Heart right ventricle (tissue), 16 donors: ENCODE results near the gene TMEM234. TPM values are rescaled to one million over a fixed set of nuclear protein-coding genes. Genes with fewer than 3 reads are reported as not detected.

Experiments used
- ATAC-seq, 8 donors: fragments of 200-7000 bp; cut with Tn5 transposase; one replicate each; pipeline ENCODE4 v1.9.1; 2020; ENCODE audit warnings: mild to moderate bottlenecking in 8 of 8, moderate library complexity in 8 of 8, moderate number of reproducible peaks in 1 of 8
- DNase-seq, 2 donors: peaks; one replicate each; pipeline ENCODE4 v3.0.0-alpha.2; 2020
- H3K27ac ChIP-seq, 10 donors: fragments of 200-600 bp; sonication (generic) in 2 of 10; one replicate each; pipeline versions ENCODE4 v1.5.0 to v1.8.0; 2020 to 2022; ENCODE audit warnings: mild to moderate bottlenecking in 3 of 10
- H3K27me3 ChIP-seq, 7 donors: fragments of 200-600 bp; one replicate each; pipeline ENCODE4 v1.8.0; 2021 to 2022; ENCODE audit warnings: mild to moderate bottlenecking in 2 of 7
- H3K36me3 ChIP-seq, 9 donors: fragments of 200-600 bp; sonication (generic) in 1 of 9; one replicate each; pipeline versions ENCODE4 v1.5.0 to v1.8.0; 2020 to 2022; ENCODE audit warnings: mild to moderate bottlenecking in 2 of 9
- H3K4me1 ChIP-seq, 9 donors: fragments of 200-600 bp; sonication (generic) in 1 of 9; one replicate each; pipeline versions ENCODE4 v1.5.0 to v1.8.0; 2020 to 2022; ENCODE audit warnings: mild to moderate bottlenecking in 4 of 9
- H3K4me3 ChIP-seq, 10 donors: fragments of 200-600 bp; sonication (generic) in 2 of 10; one replicate each; pipeline versions ENCODE4 v1.5.0 to v1.8.0; 2020 to 2022; ENCODE audit warnings: mild to moderate bottlenecking in 7 of 10, moderate library complexity in 2 of 10
- H3K9me3 ChIP-seq, 11 donors: fragments of 200-600 bp in 10 of 11; sonication (generic) in 2 of 11; one replicate each; pipeline versions ENCODE4 v1.5.0 to v1.8.0; 2013 to 2022; ENCODE audit warnings: mild to moderate bottlenecking in 2 of 11, control low read depth in 1 of 11, moderate library complexity in 1 of 11
- CTCF ChIP-seq, 9 donors: fragments of 200-600 bp; sonication (generic) in 2 of 9; IDR thresholded peaks; one replicate each; pipeline versions ENCODE4 v1.5.0 to v1.8.0; 2021 to 2022; ENCODE audit warnings: antibody characterized with exemption in 9 of 9, mild to moderate bottlenecking in 5 of 9, moderate library complexity in 1 of 9
- WGBS, 2 donors: extraction: QIAGEN DNeasy Blood & Tissue Kit; methylation state at CpG; one replicate each; pipeline ENCODE4 v1.1.7; 2013; ENCODE audit warnings: inconsistent platforms in 1 of 2; 5-methylcytosine and 5-hydroxymethylcytosine counted together
- intact Hi-C, 10 donors: fragments of 100-400 bp; cut with DNase I; formaldehyde crosslinking; loops; one replicate each; pipeline versions ENCODE4 v1.11.1 to v1.14.2; 2022
- polyA plus RNA-seq, 2 donors: library from polyadenylated mRNA; stranded (reverse); fragments of 200-250 nt; gene quantifications; one replicate each; pipeline ENCODE4 v1.2.3, GENCODE V29; 2013
- total RNA-seq, 10 donors: library from RNA; stranded (reverse); fragmentation: NEBNext Ultra II Directional in 3 of 10; extraction: Animal tissue kit (Norgen Biotek cat#: 25700) in 3 of 10; gene quantifications; one replicate each; pipeline versions ENCODE4 v1.2.1 to v1.2.4, GENCODE V29; 2021 to 2023
- donor health status: Arrhythmogenic right ventricular cardiomyopathy.
- donor health status: ischemic (EF 13 %, LVEDD 7.1; RV severe dilation, severe dysfunction).
- donor health status: healthy with polysubstance abuse.
- donor health status: DM: no; HTN: yes; CAD: no.
- donor health status: DM: no; HTN: no; CAD: no.
- donor health status: ischemic (EF 25% LVEDD 6.9; RV normal size, moderate dysfunction).
- donor health status: ischemic (EF 25% LVEDD 5.7; RV mildly dilated, moderate dysfunction).
- donor health status: healthy.
- donor health status: DM: yes; HTN: yes; CAD: no.
- donor health status: Ischemic cardiomyopathy.
- donor health status: ischemic (EF 35%, LVEDD 5.7; RV mildly dilated, moderate dysfunction).
- donor health status: nonischemic (EF 11% LVEDD 7.7; RV severe dilation, severe dysfunction).
- donor health status: DM: yes; HTN: yes; CAD: no.
- donor health status: PGD.
- donor health status: ischemic (EF 29% LVEDD 5.4; RV normal size, mild dysfunction).
- donor health status: nonischemic (EF 23%, LVEDD 6.1; RV moderate dilation, normal function).

TMEM234 gene
- total and polyA plus RNA-seq, 12 donors, result 8.1 to 19.6 (median 11.3) TPM

- H3K27ac ChIP-seq, result peak overlapping the region in 3 of 10 donors; percentile 95 to 97 (median 96)
- peaks cover 3 to 71% (median 45%) of the 10 kb centered on the region in 9 donors for H3K4me1 ChIP-seq
- ATAC-seq (no peak), DNase-seq (no peak)
- intact Hi-C loops, result loop anchor here in 1 of 10 donors (2.0 kb wide), 1 partner anchor 35 kb away; no protein-coding TSS in a partner anchor
- 84 to 85% methylated on average over 5 of the region's 5 CpGs for WGBS, 2 donors
- no peaks in the 10 kb centered on the region for H3K9me3 ChIP-seq
- no peak for TF ChIP-seq CTCF (IDR thresholded peaks at IDR 0.05)
- peak overlapping the region in 7 of 10 donors; percentile 63 to 80 (median 73) for H3K4me3 ChIP-seq
- peaks cover 0 to 59% (median 22%) of the 10 kb centered on the region in 9 donors for H3K36me3 ChIP-seq
- H3K27me3 ChIP-seq, result no peaks in the 10 kb centered on the region
Observed at GRCh38 chr1:32181563-32181962, 40.6 kb downstream of the TMEM234 start.

GRCh38 chr1:32181065-32181464 is 41.1 kb downstream of the TMEM234 start:
- H3K27ac ChIP-seq, result peak overlapping the region in 7 of 10 donors; percentile 90 to 98 (median 96)
- 75 to 76% methylated on average over 9 of the region's 9 CpGs for WGBS, 2 donors

GRCh38 chr1:32180186-32181060 is 41.7 kb downstream of the TMEM234 start:
- H3K4me1 ChIP-seq, result peaks cover 3 to 61% (median 39%) of the 10 kb centered on the region in 9 donors
- peak overlapping the region; percentile 59 to 98 (median 96) for H3K27ac ChIP-seq
- H3K9me3 ChIP-seq, result no peaks in the 10 kb centered on the region
- peak overlapping the region; percentile 42 to 80 (median 75) for H3K4me3 ChIP-seq
- ATAC-seq (peak; percentile 28 to 58 (median 44)), DNase-seq (peak; percentile 44 to 63)
- WGBS, 2 donors, result 6 to 7% methylated on average over 36 of the region's 36 CpGs
- peaks cover 0 to 51% (median 16%) of the 10 kb centered on the region in 9 donors for H3K36me3 ChIP-seq
- intact Hi-C loops, result loop anchor here in 1 of 10 donors (2.0 kb wide), 1 partner anchor 34 kb away; no protein-coding TSS in a partner anchor
- no peaks in the 10 kb centered on the region for H3K27me3 ChIP-seq
- TF ChIP-seq CTCF (IDR thresholded peaks at IDR 0.05), result no peak

More at GRCh38 chr1:32181065-32181464, 41.1 kb downstream of the TMEM234 start:
- intact Hi-C loops, result loop anchor here in 1 of 10 donors (2.0 kb wide), 1 partner anchor 34 kb away; no protein-coding TSS in a partner anchor
- Histone ChIP-seq H3K36me3 (peaks cover 0 to 57% (median 17%) of the 10 kb centered on the region in 9 donors), H3K9me3 (no peaks in the 10 kb centered on the region), H3K4me1 (peaks cover 3 to 66% (median 43%) of the 10 kb centered on the region in 9 donors), H3K4me3 (peak overlapping the region in 8 of 10 donors; percentile 63 to 80 (median 75)), H3K27me3 (no peaks in the 10 kb centered on the region)
- no peak for TF ChIP-seq CTCF (IDR thresholded peaks at IDR 0.05)
- DNase-seq, result no peak
- no peak for ATAC-seq

- peaks cover 3 to 55% (median 33%) of the 10 kb centered on the region in 9 donors for H3K4me1 ChIP-seq
- peak; percentile 94 to 97 (median 96) for ATAC-seq
- H3K36me3 ChIP-seq, result peaks cover 0 to 51% (median 9%) of the 10 kb centered on the region in 9 donors
- peak in 4 of 9 donors; percentile 18 to 44 (median 34) for TF ChIP-seq CTCF (IDR thresholded peaks at IDR 0.05)
- DNase-seq, result peak; percentile 94 to 96
- peak within 1 kb of the TSS; percentile 59 to 98 (median 96) for H3K27ac ChIP-seq
- H3K27me3 ChIP-seq, result no peaks in the 10 kb centered on the region
- no peaks in the 10 kb centered on the region for H3K9me3 ChIP-seq
- intact Hi-C loops, result loop anchor here in 3 of 10 donors (2.0 to 10.0 kb wide), 3 partner anchors 33 to 72 kb away; partner anchors contain the start of gene KPNA6 (in 1 of the 3)
- peak within 1 kb of the TSS; percentile 42 to 80 (median 75) for H3K4me3 ChIP-seq
- 0 to 1% methylated on average over 79 of the region's 79 CpGs for WGBS, 2 donors
Observed at GRCh38 chr1:32179443-32180185, 42.5 kb downstream of the TMEM234 start, which contains the start of gene TXLNA. TXLNA (plus strand) TSS chr1:32179675; CDS start chr1:32180346, 671 bp downstream.
